ENCODE data around the gene ERICH6.

The ERICH6 gene

GRCh38 chr3:150703756-150704344 lies at the start of gene ERICH6:
Gene ERICH6 (minus strand): TSS chr3:150703920. CDS start chr3:150703898, 22 bp downstream.
- FAIRE-seq = no peak

DNA sequence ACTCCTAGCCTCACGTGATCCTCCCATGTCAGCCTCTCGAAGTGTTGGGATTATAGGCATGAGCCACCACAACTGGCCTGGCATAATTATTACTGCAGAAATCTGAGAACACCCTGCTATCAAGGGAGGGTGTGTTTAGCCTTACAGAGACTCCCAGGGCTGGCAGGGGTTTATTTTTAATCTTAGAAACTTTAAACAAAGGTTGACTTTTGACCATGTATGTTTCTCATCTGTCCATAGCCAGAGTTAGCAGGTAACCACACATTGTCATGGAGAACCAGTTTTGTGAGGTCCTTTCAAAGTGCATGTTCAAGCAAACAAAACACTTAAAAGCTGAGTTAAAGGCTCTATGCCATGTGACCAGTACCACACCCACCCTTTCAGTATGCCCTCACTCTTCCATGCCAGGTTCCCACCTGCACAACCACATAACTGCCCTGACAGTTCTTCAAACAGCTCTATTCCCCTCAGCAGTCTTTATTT lies 48.1 kb upstream of the ERICH6 start:
- no peak for FAIRE-seq

DNA sequence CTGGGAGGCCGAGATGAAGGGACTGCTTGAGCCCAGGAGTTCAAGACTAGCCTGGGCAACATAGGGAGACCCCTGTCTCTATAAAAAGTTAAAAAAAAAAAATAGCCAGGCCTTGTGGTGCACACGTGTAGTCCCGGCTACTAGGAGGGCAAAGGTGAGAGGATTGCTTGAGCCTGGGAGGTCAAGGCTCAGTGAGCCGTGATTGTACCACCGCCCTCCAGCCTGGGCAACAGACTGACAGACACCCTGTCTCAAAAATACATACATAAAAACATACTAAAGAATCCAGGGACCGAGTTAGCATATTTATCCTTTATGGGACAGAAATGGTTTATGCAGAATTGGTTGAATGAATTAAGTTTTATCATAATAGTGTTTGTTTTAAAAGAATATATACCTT lies 45.5 kb upstream of the ERICH6 start:
- no peak for FAIRE-seq

- FAIRE-seq = no peak
Measured at GRCh38 chr3:150748684-150749047, 44.9 kb upstream of the ERICH6 start.

DNA sequence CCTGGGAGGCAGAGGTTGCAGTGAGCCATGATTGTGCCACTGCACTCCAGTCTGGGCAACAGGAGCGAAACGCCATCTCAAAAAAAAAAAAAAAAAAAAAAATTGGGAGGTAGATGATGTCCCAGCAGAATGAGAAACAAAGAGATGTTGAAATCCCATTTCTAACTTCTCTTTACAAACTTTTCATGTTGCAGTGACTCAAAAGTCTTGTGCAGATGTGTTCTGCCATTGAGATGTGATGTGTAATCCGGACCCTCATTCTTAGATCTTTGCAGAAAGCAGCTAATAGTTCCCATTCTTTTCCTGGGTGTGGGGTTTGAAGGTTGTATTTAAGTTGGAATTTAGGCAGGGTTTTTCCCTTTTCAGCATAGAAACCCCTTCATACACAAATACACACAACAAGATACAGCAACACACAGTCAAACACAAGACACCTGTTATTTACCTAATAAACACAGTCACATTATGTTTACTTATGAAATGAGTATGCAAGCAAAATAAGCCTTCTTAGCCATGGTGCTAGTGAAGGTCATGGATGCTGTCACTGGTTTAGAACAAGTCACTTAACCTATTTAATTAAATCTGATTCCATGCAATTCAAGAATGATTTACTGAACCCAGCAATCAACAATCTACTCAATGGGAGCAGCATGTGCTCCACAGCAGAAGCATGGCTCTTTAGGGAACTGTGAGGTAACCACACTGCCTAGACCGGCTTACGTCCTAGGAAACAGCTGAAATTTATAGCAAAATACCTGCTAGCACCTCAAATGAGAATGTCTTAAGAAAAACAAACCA lies 44.4 kb upstream of the ERICH6 start:
- FAIRE-seq = no peak

DNA sequence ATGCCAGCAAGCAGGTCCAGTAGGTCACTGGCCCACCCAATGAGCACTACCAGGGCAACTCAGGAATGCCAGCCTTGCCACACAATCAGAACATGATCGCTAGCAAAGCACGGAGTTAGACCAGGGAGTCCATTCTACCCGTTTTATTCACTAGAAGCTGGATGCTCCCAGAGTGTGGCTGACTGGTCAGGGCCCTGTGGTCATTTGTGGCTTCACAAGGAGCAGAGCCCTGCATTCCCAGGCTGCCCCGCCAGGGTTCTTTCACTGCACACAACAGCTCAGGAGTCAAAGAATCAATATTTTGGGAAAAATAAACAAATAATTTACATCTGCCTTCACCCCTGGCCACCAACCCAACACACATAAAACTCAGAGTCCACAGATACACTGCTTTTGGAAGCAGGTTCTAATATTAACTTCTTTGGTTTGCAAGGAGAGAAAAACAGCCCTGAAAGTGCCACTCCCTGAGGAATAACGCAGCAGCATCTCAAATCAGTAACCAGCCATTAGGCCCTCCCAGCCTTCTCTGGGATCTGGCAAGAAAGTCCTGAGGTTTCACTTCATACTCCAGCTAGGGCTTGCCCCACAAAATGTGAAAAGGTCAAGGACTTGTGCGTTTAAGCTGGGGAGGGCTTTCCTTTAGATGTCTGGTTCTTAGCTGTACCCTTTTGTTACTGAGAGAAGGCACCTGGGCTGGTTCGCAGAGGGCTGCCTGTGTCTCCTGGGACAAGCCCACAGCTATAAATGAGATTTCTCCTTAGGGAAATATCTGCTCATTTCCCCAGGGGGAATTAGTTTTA lies 43.3 kb upstream of the ERICH6 start:
- FAIRE-seq = no peak

- no peak for FAIRE-seq
Measured at GRCh38 chr3:150745832-150746231, 42.1 kb upstream of the ERICH6 start.

- FAIRE-seq = no peak
Measured at GRCh38 chr3:150744919-150745211, 41.1 kb upstream of the ERICH6 start.

DNA sequence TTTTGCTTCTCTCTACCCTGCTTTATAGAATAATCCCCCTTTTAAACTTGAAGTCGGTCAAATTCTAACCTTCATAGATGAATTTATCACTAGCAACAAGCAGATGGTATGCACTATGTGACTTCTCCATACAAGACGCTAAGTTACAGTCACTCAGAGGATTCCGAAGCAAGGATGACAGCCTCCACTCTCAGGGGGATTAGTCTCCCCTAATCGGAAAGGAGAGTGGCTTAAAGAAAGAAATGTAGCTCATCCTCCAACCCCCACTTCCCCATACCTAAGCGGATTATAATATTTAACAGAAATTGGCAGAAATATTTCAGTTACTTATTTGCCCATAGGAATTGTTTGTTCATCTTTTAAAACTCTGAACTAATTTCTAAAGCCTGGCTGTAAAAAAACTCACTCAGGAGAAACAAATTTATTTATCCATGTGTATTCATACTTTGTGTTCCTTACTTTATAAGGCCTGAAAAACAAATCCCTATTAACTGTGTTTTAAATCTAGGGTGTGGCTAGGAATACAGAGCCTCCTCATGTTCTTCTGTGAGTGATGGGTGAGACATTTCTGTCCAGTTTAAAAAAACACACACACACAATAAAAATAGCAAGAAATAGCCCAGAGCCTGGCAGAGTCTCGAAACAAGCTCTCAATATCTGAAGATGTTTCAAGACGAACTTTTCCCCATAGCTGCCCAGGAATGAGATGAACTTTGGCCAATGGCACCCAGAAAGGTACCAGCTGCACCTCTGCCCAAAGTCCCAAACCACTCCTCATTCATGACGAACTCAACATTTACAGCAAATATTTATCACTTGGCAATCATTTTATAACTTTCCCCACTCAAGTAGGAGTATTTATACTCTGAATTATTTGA lies 40.6 kb upstream of the ERICH6 start:
- FAIRE-seq = no peak

- no peak for FAIRE-seq
Measured at GRCh38 chr3:150743508-150743907, 39.8 kb upstream of the ERICH6 start.

DNA sequence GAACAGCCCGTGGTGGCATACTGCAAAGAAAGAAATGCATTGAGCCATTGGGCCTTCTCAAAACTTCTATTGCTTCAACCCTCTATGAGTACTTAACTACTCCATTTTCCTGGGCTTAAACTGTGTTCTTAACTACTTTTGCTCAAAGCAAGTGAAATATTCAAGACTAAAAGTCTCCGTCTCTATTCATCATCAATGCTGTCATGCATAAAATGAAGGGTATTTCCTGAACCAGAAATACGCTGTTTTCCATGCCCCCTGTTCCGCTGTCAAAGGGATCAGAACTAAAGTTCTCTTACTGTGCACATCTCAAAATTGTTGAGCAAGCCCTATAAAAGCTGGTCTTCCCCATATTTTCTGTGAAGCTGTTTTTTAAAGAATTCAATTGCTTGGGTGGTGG lies 39.0 kb upstream of the ERICH6 start:
- no peak for FAIRE-seq

- no peak for FAIRE-seq
Measured at GRCh38 chr3:150742141-150742523, 38.4 kb upstream of the ERICH6 start.

GRCh38 chr3:150741497-150742140 lies 37.9 kb upstream of the ERICH6 start:
- FAIRE-seq = no peak

- FAIRE-seq = no peak
Measured at GRCh38 chr3:150740733-150741496, 37.2 kb upstream of the ERICH6 start.

DNA sequence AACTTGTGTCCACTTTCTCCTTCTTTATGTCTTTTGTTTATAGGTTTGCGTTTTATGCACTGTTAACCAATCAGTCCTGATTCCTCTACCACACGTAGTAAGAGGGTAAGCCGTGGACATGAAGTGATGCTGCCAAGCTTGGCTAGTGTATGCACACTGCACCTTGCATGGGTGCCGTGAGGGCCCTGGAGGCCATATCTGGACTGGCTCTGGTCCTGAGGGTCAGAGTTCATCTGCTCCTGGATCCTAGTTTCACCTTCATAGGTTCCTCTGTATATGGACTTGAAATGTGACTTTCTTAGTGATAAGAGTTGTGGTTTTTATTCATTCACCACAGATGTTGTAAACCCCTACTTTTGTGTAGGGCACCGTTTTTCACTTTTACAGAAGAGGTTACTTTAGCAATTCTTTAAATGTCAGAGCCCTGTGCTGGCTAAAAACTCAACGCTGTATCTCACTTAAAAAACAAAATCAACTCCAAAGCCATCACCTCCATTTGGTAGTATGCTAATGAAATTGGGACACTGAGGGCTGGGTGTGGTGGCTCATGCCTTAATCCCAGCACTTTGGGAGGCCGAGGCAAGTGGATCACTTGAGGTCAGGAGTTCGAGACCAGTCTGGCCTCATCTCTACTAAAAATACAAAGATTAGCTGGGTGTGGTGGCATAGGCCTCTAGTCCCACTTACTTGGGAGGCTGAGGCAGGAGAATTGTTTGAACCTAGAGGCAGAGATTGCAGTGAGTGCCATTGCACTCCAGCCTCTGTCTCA lies 36.3 kb upstream of the ERICH6 start:
- no peak for FAIRE-seq

GRCh38 chr3:150739200-150739863 lies 35.6 kb upstream of the ERICH6 start:
- FAIRE-seq = no peak

DNA sequence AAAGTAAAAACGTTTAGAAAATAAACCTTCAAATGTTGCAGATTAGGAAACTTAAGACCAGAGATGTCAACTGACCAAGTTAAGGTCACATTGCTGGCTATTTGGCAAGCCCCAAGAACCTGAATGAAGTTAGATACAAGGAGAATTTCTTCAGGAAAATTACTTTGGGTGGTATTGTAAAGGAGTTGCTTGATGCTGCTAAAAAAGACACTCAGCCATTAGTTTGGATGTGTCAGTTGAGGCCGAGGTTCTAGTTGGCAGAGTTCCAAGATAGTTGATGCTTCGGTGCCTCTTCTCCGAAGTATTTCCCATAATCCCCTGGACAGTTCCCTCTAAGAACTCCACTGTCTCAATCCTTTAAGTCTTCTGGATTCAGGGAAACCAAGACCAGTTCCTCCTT lies 35.0 kb upstream of the ERICH6 start:
- no peak for FAIRE-seq

GRCh38 chr3:150737874-150738679 lies 34.4 kb upstream of the ERICH6 start:
- FAIRE-seq = no peak

Measured in A204.1 (cell line).